ENCODE data around the gene RPH3AL.
"Not testable (repeated sequence)": the region's sequence is repeated elsewhere in the genome, so short reads cannot be mapped to it uniquely, and the experiment has no call there.

DNA sequence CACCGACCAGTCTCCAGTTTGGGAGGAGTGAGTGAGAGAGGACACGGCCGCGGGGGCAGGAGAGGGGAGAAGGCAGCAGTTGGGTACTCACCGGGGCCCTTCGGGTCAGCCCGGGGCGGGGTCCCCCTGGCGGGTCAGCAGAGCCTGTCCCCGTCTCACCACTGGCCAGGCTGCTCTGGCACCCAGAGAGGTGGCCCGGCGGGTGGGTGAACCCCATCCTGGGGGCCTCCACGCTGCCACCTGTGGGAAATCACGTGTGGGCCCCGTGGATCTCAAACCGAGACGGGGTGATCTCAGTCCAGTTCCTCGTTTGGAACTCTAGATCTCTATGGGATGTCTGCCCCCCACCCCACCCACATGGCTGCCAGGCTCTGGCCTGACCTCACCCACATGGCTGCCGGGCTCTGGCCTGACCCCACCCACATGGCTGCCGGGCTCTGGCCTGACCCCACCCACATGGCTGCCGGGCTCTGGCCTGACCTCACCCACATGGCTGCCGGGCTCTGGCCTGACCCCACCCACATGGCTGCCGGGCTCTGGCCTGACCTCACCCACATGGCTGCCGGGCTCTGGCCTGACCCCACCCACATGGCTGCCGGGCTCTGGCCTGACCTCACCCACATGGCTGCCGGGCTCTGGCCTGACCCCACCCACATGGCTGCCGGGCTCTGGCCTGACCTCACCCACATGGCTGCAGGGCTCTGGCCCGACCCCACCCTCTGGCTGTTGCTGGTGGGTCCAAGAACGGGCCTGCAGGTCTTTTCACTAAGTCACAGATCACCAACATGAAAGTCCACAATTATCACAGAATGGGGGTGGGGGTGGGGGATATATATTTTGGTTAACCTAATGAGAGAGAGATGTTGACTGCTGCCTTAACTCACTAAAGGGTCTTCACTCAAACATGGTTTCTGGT, 136.8 kb downstream of the RPH3AL start:
- TF ChIP-seq EP300, POLR2AphosphoS5 (IDR thresholded peaks at IDR 0.05): not testable (repeated sequence)
- TF ChIP-seq, protein P1, sequence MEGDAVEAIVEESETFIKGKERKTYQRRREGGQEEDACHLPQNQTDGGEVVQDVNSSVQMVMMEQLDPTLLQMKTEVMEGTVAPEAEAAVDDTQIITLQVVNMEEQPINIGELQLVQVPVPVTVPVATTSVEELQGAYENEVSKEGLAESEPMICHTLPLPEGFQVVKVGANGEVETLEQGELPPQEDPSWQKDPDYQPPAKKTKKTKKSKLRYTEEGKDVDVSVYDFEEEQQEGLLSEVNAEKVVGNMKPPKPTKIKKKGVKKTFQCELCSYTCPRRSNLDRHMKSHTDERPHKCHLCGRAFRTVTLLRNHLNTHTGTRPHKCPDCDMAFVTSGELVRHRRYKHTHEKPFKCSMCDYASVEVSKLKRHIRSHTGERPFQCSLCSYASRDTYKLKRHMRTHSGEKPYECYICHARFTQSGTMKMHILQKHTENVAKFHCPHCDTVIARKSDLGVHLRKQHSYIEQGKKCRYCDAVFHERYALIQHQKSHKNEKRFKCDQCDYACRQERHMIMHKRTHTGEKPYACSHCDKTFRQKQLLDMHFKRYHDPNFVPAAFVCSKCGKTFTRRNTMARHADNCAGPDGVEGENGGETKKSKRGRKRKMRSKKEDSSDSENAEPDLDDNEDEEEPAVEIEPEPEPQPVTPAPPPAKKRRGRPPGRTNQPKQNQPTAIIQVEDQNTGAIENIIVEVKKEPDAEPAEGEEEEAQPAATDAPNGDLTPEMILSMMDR (IDR thresholded peaks at IDR 0.05), result not testable (repeated sequence)
